Testis (tissue), 3 donors: Measurements from ENCODE around the gene GAK. TPM values are rescaled to one million over a fixed set of nuclear protein-coding genes. Genes with fewer than 3 reads are reported as not detected.

ENCODE experiments used
- DNase-seq: peaks from one replicate; pipeline ENCODE4 v3.0.0-alpha.2; 2019
- H3K27ac ChIP-seq, 2 donors: fragments of 200-600 bp; sonication (generic); one replicate each; pipeline ENCODE4 v1.5.1; 2019
- H3K27me3 ChIP-seq: fragments of 200-600 bp; sonication (generic); one replicate; pipeline ENCODE4 v1.5.1; 2019
- H3K36me3 ChIP-seq: fragments of 200-600 bp; sonication (generic); one replicate; pipeline ENCODE4 v1.5.1; 2017; ENCODE audit warnings: low read depth; ENCODE audit errors: missing control alignments
- H3K4me1 ChIP-seq: fragments of 200-600 bp; sonication (generic); one replicate; pipeline ENCODE4 v1.5.1; 2019
- H3K4me3 ChIP-seq, 2 donors: fragments of 200-600 bp; sonication (generic); one replicate each; pipeline ENCODE4 v1.5.1; 2017 to 2019
- H3K9me3 ChIP-seq: fragments of 200-600 bp; sonication (generic); one replicate; pipeline ENCODE4 v1.5.1; 2017
- POLR2A ChIP-seq: fragments of 450-650 bp; IDR thresholded peaks from one replicate; pipeline ENCODE4 v1.6.1; 2017; ENCODE audit warnings: antibody characterized with exemption, mild to moderate bottlenecking, moderate library complexity
- WGBS, 2 donors: methylation state at CpG; one replicate each; pipeline ENCODE4 v1.1.5; 2018; 5-methylcytosine and 5-hydroxymethylcytosine counted together
- intact Hi-C: fragments of 100-400 bp; cut with DNase I; formaldehyde crosslinking; loops from one replicate; pipeline ENCODE4 v1.15.1; 2023; ENCODE audit warnings: low total_unique reads
- polyA plus RNA-seq: library from polyadenylated mRNA; stranded (reverse); fragments of 350-450 nt; fragmentation: Illumina TruSeq; extraction: RNeasy Lipid Tissue Mini Kit (QIAGEN cat#74804); gene quantifications from one replicate; pipeline ENCODE4 v1.2.3, GENCODE V29; 2014; ENCODE audit warnings: low read depth, low replicate concordance; ENCODE audit not compliant: insufficient read depth
- total RNA-seq, 2 donors: library from RNA; depleted of rRNA; stranded (reverse); fragments of >200 nt; gene quantifications; one replicate each; pipeline ENCODE4 v1.2.3, GENCODE V29; 2016
- TF ChIP-seq, protein P1 (sequence below), 3 experiments: fragments of 450-650 bp in 2 of 3; fragments of 200-600 bp in 1 of 3; sonication (generic) in 1 of 3; IDR thresholded peaks; one replicate each; pipeline ENCODE4 v1.5.1; 2016 to 2019; ENCODE audit warnings: antibody characterized with exemption in 3 of 3, mild to moderate bottlenecking in 2 of 3, moderate library complexity in 1 of 3

The GAK gene
- total and polyA plus RNA-seq, 3 donors from 2014 or later: 130 to 229 (median 226) TPM

DNA sequence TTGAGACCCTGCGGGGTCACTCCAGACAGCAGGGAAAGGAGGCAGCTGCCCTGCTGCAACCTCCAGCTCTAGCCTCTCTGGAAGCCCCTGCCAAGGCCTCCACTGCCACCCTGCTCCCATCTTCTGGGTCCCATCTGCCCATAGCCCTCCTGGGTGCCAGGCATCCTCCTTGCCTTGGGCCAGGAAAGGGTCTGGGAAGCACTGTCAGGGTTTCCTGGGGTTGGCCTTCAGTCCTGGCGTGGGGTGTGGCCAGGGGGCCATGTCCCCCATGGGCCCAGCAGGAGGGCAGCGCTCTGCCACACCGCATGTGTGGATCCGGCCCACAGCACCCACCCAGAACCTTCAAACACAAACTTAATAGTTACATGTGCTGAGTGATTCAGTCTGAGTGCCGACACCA, 102.8 kb downstream of the GAK start:
- H3K4me3 ChIP-seq: no peak overlapping the region
- 89 to 92% methylated on average over 3 to 6 of the region's 6 CpGs for WGBS, 2 donors
- peaks cover 4% of the 10 kb centered on the region for H3K4me1 ChIP-seq
- no peak for DNase-seq
- no peak overlapping the region for H3K27ac ChIP-seq
- no peaks in the 10 kb centered on the region for H3K36me3 ChIP-seq
- no peaks in the 10 kb centered on the region for H3K9me3 ChIP-seq
- intact Hi-C loops: no loop called here
- TF ChIP-seq, protein P1, sequence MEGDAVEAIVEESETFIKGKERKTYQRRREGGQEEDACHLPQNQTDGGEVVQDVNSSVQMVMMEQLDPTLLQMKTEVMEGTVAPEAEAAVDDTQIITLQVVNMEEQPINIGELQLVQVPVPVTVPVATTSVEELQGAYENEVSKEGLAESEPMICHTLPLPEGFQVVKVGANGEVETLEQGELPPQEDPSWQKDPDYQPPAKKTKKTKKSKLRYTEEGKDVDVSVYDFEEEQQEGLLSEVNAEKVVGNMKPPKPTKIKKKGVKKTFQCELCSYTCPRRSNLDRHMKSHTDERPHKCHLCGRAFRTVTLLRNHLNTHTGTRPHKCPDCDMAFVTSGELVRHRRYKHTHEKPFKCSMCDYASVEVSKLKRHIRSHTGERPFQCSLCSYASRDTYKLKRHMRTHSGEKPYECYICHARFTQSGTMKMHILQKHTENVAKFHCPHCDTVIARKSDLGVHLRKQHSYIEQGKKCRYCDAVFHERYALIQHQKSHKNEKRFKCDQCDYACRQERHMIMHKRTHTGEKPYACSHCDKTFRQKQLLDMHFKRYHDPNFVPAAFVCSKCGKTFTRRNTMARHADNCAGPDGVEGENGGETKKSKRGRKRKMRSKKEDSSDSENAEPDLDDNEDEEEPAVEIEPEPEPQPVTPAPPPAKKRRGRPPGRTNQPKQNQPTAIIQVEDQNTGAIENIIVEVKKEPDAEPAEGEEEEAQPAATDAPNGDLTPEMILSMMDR (IDR thresholded peaks at IDR 0.05): no peak
- TF ChIP-seq POLR2A: no peak
- no peaks in the 10 kb centered on the region for H3K27me3 ChIP-seq

DNA sequence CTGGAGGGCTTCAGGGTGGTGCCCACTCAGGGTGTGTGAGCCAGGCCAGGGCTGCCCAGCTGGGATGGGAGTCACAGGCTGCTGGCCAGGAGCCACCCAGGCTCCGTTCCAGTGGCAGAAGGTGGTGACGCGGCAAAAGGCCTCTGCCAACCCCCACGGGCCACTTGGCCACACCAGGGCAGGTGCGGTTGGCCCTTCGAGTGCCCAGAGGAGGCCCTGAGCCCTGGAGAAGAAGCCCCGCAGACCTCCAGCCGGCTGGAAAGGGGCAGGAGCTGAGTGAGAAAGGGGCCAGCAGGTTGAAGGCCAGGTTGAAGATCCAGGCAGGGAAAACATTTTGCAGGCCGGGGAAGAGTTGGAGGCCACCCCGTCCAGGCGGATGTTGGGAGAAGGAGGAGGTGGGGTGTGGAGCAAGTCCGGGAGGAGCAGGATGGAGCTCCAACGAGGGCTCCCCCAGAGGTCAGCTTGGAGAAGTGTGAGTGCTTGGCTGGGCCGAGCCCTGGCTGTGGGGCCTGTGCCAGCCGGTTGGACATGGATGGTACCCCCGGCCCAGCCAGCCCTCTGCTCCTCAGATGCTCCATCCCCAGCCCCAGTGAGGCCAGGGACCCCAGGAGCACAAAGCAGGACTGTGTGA, 103.4 kb downstream of the GAK start:
- Histone ChIP-seq H3K4me1 (peaks cover 4% of the 10 kb centered on the region), H3K9me3 (no peaks in the 10 kb centered on the region), H3K4me3 (no peak overlapping the region), H3K27ac (no peak overlapping the region), H3K36me3 (no peaks in the 10 kb centered on the region), H3K27me3 (no peaks in the 10 kb centered on the region)
- TF ChIP-seq POLR2A: no peak
- TF ChIP-seq, protein P1 (IDR thresholded peaks at IDR 0.05): no peak
- intact Hi-C loops: no loop called here
- DNase-seq: no peak
- 32 to 39% methylated on average over 10 to 16 of the region's 16 CpGs for WGBS, 2 donors

DNA sequence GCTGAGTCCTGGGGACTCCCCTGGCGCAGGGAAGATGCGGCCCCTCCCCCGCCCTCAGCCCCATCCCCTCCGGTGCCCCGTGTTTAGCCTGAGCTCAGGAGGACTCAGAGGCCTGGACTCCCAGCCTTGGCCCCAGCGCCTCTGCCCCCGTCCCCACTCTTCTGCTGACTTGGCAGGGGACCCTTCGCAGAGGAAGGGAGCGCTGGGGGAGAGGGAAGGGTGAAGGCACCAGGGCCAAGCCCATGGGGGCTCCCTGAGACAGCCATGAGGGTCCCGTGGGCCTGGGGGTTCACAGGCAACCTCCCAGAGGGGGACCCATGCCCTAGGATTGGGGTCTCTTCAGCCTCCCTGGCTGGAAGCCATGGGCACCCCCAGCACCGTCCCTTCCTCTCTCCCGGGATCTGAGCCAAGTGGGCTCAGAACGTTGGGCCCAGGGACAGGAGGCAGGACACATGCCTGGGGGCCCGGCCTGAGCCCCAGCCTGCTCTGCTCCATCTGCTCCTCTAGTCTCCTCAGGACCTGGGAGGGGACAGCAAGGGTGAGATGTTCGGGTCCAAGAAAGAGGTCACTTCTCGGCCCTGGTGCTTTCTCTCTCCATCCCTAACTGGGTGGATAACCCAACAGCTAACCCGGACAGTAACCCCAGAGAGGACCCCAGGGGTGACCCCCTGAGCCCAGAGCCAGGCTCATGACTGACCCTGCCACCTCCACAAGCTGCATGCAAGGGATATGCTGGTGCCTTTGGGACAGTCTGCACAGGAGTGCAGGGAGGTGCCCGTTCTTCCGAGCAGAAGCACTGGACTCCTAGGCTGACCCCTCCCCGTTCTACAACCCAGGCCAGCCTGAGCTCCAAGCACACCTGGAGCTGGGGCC, 104.7 kb downstream of the GAK start:
- 33 to 69% methylated on average over 6 to 19 of the region's 20 CpGs for WGBS, 2 donors
- DNase-seq: no peak
- H3K27me3 ChIP-seq: no peaks in the 10 kb centered on the region
- no peaks in the 10 kb centered on the region for H3K36me3 ChIP-seq
- TF ChIP-seq, protein P1 (IDR thresholded peaks at IDR 0.05): no peak
- TF ChIP-seq POLR2A: no peak
- H3K27ac ChIP-seq: no peak overlapping the region
- H3K9me3 ChIP-seq: no peaks in the 10 kb centered on the region
- peaks cover 4% of the 10 kb centered on the region for H3K4me1 ChIP-seq
- intact Hi-C loops: no loop called here
- peak overlapping the region in 1 of 2 donors; percentile 33 for H3K4me3 ChIP-seq

DNA sequence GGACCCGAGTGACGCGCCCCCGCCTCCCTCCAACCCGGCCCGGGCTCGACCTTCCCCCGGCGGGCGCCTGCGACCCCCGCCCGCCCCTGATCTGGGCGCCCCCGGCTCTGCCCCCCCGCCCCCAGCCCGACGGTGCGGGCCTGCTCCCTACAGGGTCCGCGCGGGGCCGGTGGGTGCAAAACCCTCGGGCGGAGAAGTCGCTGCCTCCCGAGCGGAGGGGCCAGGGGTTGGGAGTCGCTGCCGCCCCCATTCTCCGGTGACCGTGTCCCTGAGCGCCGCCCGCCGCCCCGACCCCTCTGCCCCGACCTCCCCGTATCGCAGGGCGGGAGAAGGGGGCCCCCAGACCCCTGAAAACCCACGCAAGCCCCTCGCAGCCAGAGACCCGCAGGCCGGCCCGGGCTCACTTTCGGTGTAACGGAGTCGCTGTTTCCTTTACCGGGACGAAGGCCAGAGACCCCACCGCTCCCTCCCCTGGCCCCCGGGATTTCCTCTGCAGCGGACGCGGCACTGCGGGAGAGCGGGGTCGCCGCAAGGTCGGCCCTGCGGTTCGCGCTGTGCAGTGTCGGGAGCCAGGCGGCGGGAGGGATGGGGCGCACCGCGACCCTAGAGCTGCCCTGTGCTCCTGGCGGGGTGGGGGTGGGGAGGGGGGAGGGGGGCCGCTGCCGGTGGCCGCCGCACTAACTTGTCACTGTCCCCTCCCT, 105.5 kb downstream of the GAK start:
- Histone ChIP-seq H3K4me3 (peak overlapping the region; percentile 15 to 33), H3K27ac (no peak overlapping the region), H3K4me1 (peaks cover 4% of the 10 kb centered on the region), H3K36me3 (no peaks in the 10 kb centered on the region), H3K27me3 (no peaks in the 10 kb centered on the region), H3K9me3 (no peaks in the 10 kb centered on the region)
- no peak for DNase-seq
- 0% methylated on average over 32 of the region's 75 CpGs; no CpG with 5 or more reads in 1 of the 2 donors for WGBS, 2 donors
- intact Hi-C loops: no loop called here
- no peak for TF ChIP-seq POLR2A
- TF ChIP-seq, protein P1 (IDR thresholded peaks at IDR 0.05): no peak
